GM13976 (cell line): ENCODE measurements around the gene NR2C2.
A peak's percentile ranks its signal among the peaks of the same experiment; 100 is the strongest.

Experiments used
- DNase-seq: peaks from one replicate; pipeline ENCODE4 v3.0.0; 2012; ENCODE audit warnings: low spot score
- CTCF ChIP-seq: IDR thresholded peaks from 2 replicates; pipeline ENCODE4 v1.5.1; 2012; ENCODE audit warnings: borderline replicate concordance, mild to moderate bottlenecking; ENCODE audit not compliant: insufficient read depth; ENCODE audit errors: extremely low read depth, missing control alignments, control extremely low read depth
- in situ Hi-C: fragments of 300-500 bp; cut with MboI; formaldehyde crosslinking; loops from one replicate; pipeline ENCODE4 v1.12.0; 2022; ENCODE audit warnings: low sequenced_read_pairs, mixed read lengths, inconsistent platforms; ENCODE audit not compliant: unreplicated experiment

NR2C2 gene

GRCh38 chr3:14969671-14970070 lies 22.3 kb downstream of the NR2C2 start:
- in situ Hi-C loops = no loop called here
- DNase-seq = no peak
- no peak for TF ChIP-seq CTCF

- in situ Hi-C loops = no loop called here
- DNase-seq = no peak
- TF ChIP-seq CTCF = no peak
These were observed 28.9 kb downstream of the NR2C2 start for GRCh38 chr3:14976317-14976716.

GRCh38 chr3:14980689-14981088 lies 33.3 kb downstream of the NR2C2 start:
- in situ Hi-C loops = no loop called here

GRCh38 chr3:14984581-14985113 lies 37.3 kb downstream of the NR2C2 start:
- no peak for TF ChIP-seq CTCF
- in situ Hi-C loops = no loop called here
- DNase-seq = no peak

More at GRCh38 chr3:14980689-14981088, 33.3 kb downstream of the NR2C2 start:
- DNase-seq = peak; percentile 31
- TF ChIP-seq CTCF = no peak

GRCh38 chr3:14988988-14989394 lies 41.6 kb downstream of the NR2C2 start:
- in situ Hi-C loops = no loop called here
- DNase-seq = peak; percentile 75
- TF ChIP-seq CTCF = peak; percentile 45

- in situ Hi-C loops = no loop called here
- no peak for DNase-seq
- no peak for TF ChIP-seq CTCF
These were observed 42.8 kb downstream of the NR2C2 start for GRCh38 chr3:14989943-14990779.
